Thyroid gland (tissue), 4 donors: Measurements from ENCODE around the gene APOA4.

Experiments
- CTCF ChIP-seq, 6 experiments: fragments of 200-600 bp in 3 of 6; fragments of 450-650 bp in 3 of 6; sonication (generic) in 3 of 6; IDR thresholded peaks; one replicate each; pipeline ENCODE4 v1.5.1; 2016 to 2019; ENCODE audit warnings: antibody characterized with exemption in 6 of 6, mild to moderate bottlenecking in 2 of 6, inconsistent platforms in 1 of 6, moderate library complexity in 1 of 6
- POLR2A ChIP-seq, 2 donors: fragments of 450-650 bp; IDR thresholded peaks; one replicate each; pipeline ENCODE4 v1.6.1; 2017; ENCODE audit warnings: antibody characterized with exemption in 2 of 2, mild to moderate bottlenecking in 2 of 2, moderate library complexity in 1 of 2

DNA sequence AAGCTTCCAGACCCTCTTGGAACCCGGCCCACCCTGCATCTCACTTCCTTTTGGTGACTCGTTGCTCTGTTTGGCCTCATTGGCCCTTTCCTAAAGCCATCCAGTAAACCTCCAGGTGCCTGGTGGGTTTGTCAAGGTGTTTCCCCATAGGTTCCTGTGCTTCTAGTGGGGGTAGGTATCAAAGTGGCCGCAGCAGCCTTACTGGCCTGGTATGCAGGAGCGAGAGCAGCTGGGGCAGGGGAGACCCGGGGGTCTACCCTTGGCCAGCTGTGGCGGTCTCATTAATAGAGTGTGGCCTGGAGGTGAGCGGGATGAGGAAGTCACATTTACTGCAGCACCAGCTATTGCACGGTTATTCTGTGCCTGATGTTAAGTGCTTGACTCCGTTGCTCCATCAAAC, 4.1 kb downstream of the APOA4 start:
- TF ChIP-seq CTCF (IDR thresholded peaks at IDR 0.05) (no peak), POLR2A (IDR thresholded peaks at IDR 0.05) (no peak)
